GM12878 (cell line): ENCODE measurements around the gene KAZN. TPM values are rescaled to one million over a fixed set of nuclear protein-coding genes. Genes with fewer than 3 reads are reported as not detected.

Experiments
- ATAC-seq: fragments of 200-7000 bp; cut with Tn5 transposase; 3 replicates; pipeline ENCODE4 v1.9.1; 2020; ENCODE audit warnings: mild to moderate bottlenecking, moderate library complexity
- BruUV-seq: library from RNA; stranded (reverse); fragments of 400-500 nt; replicated peaks from 2 replicates; lab custom pipeline; 2021; lab: Mats Ljungman, UMichigan
- CTCF ChIA-PET: fragments of 300-600 bp; sonication (Branson Sonifier 250); formaldehyde crosslinking; extraction: SDS; loops from one replicate; lab custom pipeline; 2021; ENCODE audit warnings: inconsistent platforms; lab: Yijun Ruan, JAX
- POLR2A ChIA-PET: fragments of 350-600 bp; formaldehyde crosslinking; extraction: SDS; loops from one replicate; lab custom pipeline; 2021; ENCODE audit warnings: inconsistent platforms; lab: Charles Lee
- RAD21 ChIA-PET: fragments of 300-600 bp; sonication (Branson Sonifier 250); formaldehyde crosslinking; loops from one replicate; lab custom pipeline; 2023; ENCODE audit warnings: antibody characterized with exemption; ENCODE audit not compliant: unreplicated experiment; lab: Charles Lee
- SMC1A ChIA-PET: fragments of 300-600 bp; sonication (Branson Sonifier 250); formaldehyde crosslinking; loops from one replicate; lab custom pipeline; 2023; ENCODE audit not compliant: unreplicated experiment, uncharacterized antibody; lab: Charles Lee
- DNase-seq: peaks from one replicate; pipeline ENCODE4 v3.0.0-alpha.2; 2011; ENCODE audit warnings: low read depth, low spot score
- FAIRE-seq: peaks from 3 replicates; lab custom pipeline; 2011; peaks lifted over from hg19 to GRCh38; lab: Jason Lieb, UNC
- H2AFZ ChIP-seq: 2 replicates; pipeline ENCODE4 v1.6.0; 2011; ENCODE audit warnings: low read depth, low read length, control low read depth; ENCODE audit not compliant: control insufficient read depth
- H3K27ac ChIP-seq: 2 replicates; pipeline ENCODE4 v1.5.1; 2011; ENCODE audit warnings: control low read depth; ENCODE audit not compliant: control insufficient read depth, insufficient read depth
- H3K27me3 ChIP-seq, 2 experiments: replicated peaks in 1 of 2; 2 replicates each; pipeline versions ENCODE4 v1.6.0 to v1.6.1; 2011; ENCODE audit warnings: low read length in 1 of 2; ENCODE audit not compliant: control insufficient read depth in 2 of 2, insufficient read depth in 2 of 2
- H3K36me3 ChIP-seq, 2 experiments: 2 replicates each; pipeline ENCODE4 v1.5.1; 2011; ENCODE audit warnings: low read length in 1 of 2; ENCODE audit not compliant: control insufficient read depth in 2 of 2, insufficient read depth in 2 of 2
- H3K4me1 ChIP-seq: 2 replicates; pipeline ENCODE4 v1.6.1; 2011; ENCODE audit warnings: mild to moderate bottlenecking, low read length, moderate library complexity, mixed read lengths; ENCODE audit not compliant: control insufficient read depth, insufficient read depth
- H3K4me2 ChIP-seq: 2 replicates; pipeline ENCODE4 v1.6.0; 2011; ENCODE audit warnings: control low read depth; ENCODE audit not compliant: control insufficient read depth, insufficient read depth
- H3K4me3 ChIP-seq: fragments of 200-600 bp; sonication (generic); 2 replicates; pipeline ENCODE4 v1.5.1; 2016
- H3K79me2 ChIP-seq: 2 replicates; pipeline ENCODE4 v1.6.0; 2011; ENCODE audit warnings: low read length; ENCODE audit not compliant: control insufficient read depth, insufficient read depth
- H3K9ac ChIP-seq: 2 replicates; pipeline ENCODE4 v1.8.0; 2011; ENCODE audit warnings: low read length, control low read depth, mixed read lengths; ENCODE audit not compliant: control insufficient read depth, insufficient read depth
- H3K9me3 ChIP-seq: replicated peaks from 3 replicates; pipeline ENCODE4 v1.5.1; 2011; ENCODE audit warnings: mild to moderate bottlenecking, low read length; ENCODE audit not compliant: control insufficient read depth, insufficient read depth
- H4K20me1 ChIP-seq: 2 replicates; pipeline ENCODE4 v1.6.0; 2011; ENCODE audit not compliant: control insufficient read depth, insufficient read depth
- ATF2 ChIP-seq: IDR thresholded peaks from 2 replicates; pipeline ENCODE4 v1.6.1; 2012; ENCODE audit warnings: low read length, inconsistent platforms
- CHD4 ChIP-seq: fragments of 200-600 bp; sonication (generic); IDR thresholded peaks from 2 replicates; pipeline ENCODE4 v1.6.1; 2016; ENCODE audit warnings: mild to moderate bottlenecking
- GABPA ChIP-seq: IDR thresholded peaks from 2 replicates; pipeline ENCODE4 v1.6.1; 2014; ENCODE audit warnings: antibody characterized with exemption, low read depth, mild to moderate bottlenecking, inconsistent platforms
- IKZF1 ChIP-seq: fragments of 450-650 bp; conservative IDR thresholded peaks from 2 replicates; pipeline ENCODE4 v1.6.1; 2017; ENCODE audit warnings: antibody characterized with exemption, mild to moderate bottlenecking
- JUNB ChIP-seq: IDR thresholded peaks from 2 replicates; pipeline ENCODE4 v1.6.1; 2016; ENCODE audit warnings: antibody characterized with exemption, mild to moderate bottlenecking
- MEF2A ChIP-seq: IDR thresholded peaks from 2 replicates; pipeline ENCODE4 v1.6.1; 2011; ENCODE audit warnings: low read depth, mild to moderate bottlenecking, low read length, moderate library complexity; ENCODE audit not compliant: insufficient read depth
- MXI1 ChIP-seq: fragments of 150-350 bp; IDR thresholded peaks from 2 replicates; pipeline ENCODE4 v1.6.1; 2011; ENCODE audit warnings: low read depth, mild to moderate bottlenecking, inconsistent platforms, low read length, improper control_type of control experiment
- NFIC ChIP-seq: IDR thresholded peaks from 2 replicates; pipeline ENCODE4 v1.6.1; 2012; ENCODE audit warnings: low read depth, mild to moderate bottlenecking, inconsistent platforms, low read length, moderate library complexity
- NR2C1 ChIP-seq: fragments of 450-650 bp; IDR thresholded peaks from 2 replicates; pipeline ENCODE4 v1.6.1; 2017; ENCODE audit warnings: antibody characterized with exemption, mild to moderate bottlenecking, moderate library complexity
- NRF1 ChIP-seq: conservative IDR thresholded peaks from 2 replicates; pipeline ENCODE4 v1.6.1; 2011; ENCODE audit warnings: mild to moderate bottlenecking, low read depth, low read length, improper control_type of control experiment
- RAD21 ChIP-seq: IDR thresholded peaks from 2 replicates; pipeline ENCODE4 v1.6.1; 2011; ENCODE audit warnings: mild to moderate bottlenecking, low read depth, low read length, moderate library complexity; ENCODE audit not compliant: insufficient read depth
- RAD51 ChIP-seq: fragments of 450-650 bp; IDR thresholded peaks from 2 replicates; pipeline ENCODE4 v1.6.1; 2016; ENCODE audit warnings: moderate library complexity, mild to moderate bottlenecking, inconsistent platforms
- SMC3 ChIP-seq: IDR thresholded peaks from 2 replicates; pipeline ENCODE4 v1.6.1; 2011; ENCODE audit warnings: low read length, improper control_type of control experiment, borderline replicate concordance
- TAF1 ChIP-seq: IDR thresholded peaks from 2 replicates; pipeline ENCODE4 v1.6.1; 2011; ENCODE audit warnings: mild to moderate bottlenecking, low read depth, low read length, borderline replicate concordance
- ZNF622 ChIP-seq: fragments of 450-650 bp; IDR thresholded peaks from 2 replicates; pipeline ENCODE4 v1.6.1; 2017; ENCODE audit warnings: mild to moderate bottlenecking, inconsistent platforms
- WGBS: methylation state at CpG from one replicate; pipeline ENCODE4 v1.1.6; 2016; ENCODE audit warnings: low lambda C conversion rate; ENCODE audit not compliant: insufficient replicate concordance, insufficient coverage; ENCODE audit errors: missing lambda C conversion rate; 5-methylcytosine and 5-hydroxymethylcytosine counted together
- in situ Hi-C: fragments of 300-500 bp; cut with MboI; formaldehyde crosslinking; loops from 9 replicates; pipeline ENCODE4 v1.14.3; 2018; ENCODE audit warnings: mixed read lengths
- intact Hi-C: fragments of 100-400 bp; cut with micrococcal nuclease; formaldehyde crosslinking; loops from one replicate; pipeline ENCODE4 v1.14.2; 2022; ENCODE audit not compliant: unreplicated experiment
- polyA plus RNA-seq, 11 experiments: library from polyadenylated mRNA; depleted of rRNA in 4 of 11; unstranded in 6 of 11; stranded (reverse) in 5 of 11; fragments of >200 nt; fragmentation: Nextera tagmentation in 4 of 11; fragmentation: Illumina TruSeq in 1 of 11; extraction: Ambion mirVana in 4 of 11; extraction: Trizol in 1 of 11; gene quantifications; 1 replicate in 1 of 11; 2 replicates in 10 of 11; pipeline versions ENCODE4 v1.2.1 to v1.2.3, GENCODE V29; 2011 to 2016; ENCODE audit warnings: inconsistent platforms in 2 of 11, missing spikeins in 2 of 11, low read depth in 1 of 11
- total RNA-seq, 4 experiments: library from RNA; depleted of rRNA in 3 of 4; stranded (reverse); fragments of >200 nt in 3 of 4; fragmentation: Illumina TruSeq in 1 of 4; extraction: Trizol in 1 of 4; gene quantifications; 2 replicates each; pipeline versions ENCODE4 v1.2.1 to v1.2.3, GENCODE V29; 2013 to 2021
- TF ChIP-seq, protein P1 (sequence below): IDR thresholded peaks from 2 replicates; pipeline ENCODE4 v1.6.1; 2011; ENCODE audit warnings: low read depth, low read length, improper control_type of control experiment, borderline replicate concordance
- TF ChIP-seq, protein P2 (sequence below): IDR thresholded peaks from 2 replicates; pipeline ENCODE4 v1.6.1; 2011; ENCODE audit warnings: mild to moderate bottlenecking, low read depth, low read length, moderate library complexity; ENCODE audit not compliant: insufficient replicate concordance

The KAZN gene
- total and polyA plus RNA-seq, 10 of the 15 experiments (the other 5 are each of a cell fraction or from before 2014, with no cell fraction given), result 0.72 to 4.0 (median 1.2) TPM

DNA sequence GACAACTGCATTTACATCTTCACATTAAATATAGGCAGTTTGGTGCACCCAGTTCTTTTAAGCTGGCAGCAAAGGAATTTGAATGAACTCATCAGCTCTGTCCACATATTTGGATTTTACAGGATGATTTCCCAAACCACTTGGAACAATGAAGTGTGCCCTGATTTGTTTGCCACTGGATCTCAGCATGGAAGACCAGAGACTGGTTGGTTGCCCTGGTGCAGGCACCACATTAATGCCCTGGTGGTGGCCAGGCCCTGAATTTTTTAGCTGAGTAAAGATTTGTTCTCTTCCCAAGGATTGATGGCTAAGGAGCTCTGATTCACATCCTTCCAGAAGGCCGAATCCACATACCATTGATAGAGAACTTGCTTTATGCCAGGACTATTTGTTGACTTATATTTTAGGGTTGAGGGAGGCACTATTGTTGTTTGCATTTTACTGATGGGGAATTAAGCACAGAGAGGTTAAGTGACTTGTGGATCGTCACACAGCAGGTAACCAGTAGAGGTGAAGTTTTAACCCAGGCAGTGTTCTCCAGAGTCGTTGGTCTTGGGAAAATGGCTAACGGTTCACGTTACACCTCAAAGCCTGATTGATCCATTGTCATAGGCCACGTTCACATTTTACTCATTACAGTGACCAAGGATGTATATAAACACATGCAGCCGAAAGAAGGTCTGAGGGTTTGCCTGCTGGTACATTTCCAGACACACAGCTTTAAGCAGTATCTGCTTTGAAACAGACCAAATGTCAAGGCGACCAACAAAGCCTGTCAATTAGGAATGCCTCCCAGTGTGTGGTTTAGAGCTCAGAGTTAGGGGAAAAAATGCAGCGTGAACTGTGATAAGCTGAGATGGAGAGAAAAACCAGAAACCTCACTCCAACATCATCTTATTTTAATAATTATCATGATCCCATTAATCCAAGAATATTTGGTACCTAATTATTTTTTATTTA, 50.7 kb downstream of the KAZN start:
- POLR2A ChIA-PET, result no interaction called here
- Histone ChIP-seq H3K27me3 (no peaks in the 10 kb centered on the region), H3K79me2 (no peaks in the 10 kb centered on the region), H4K20me1 (no peaks in the 10 kb centered on the region), H2AFZ (no peak overlapping the region), H3K4me2 (no peak overlapping the region), H3K36me3 (no peaks in the 10 kb centered on the region), H3K4me3 (no peak overlapping the region), H3K27ac (no peak overlapping the region), H3K9me3 (no peaks in the 10 kb centered on the region), H3K9ac (no peak overlapping the region)
- CTCF ChIA-PET, result no interaction called here
- FAIRE-seq (no peak), DNase-seq (no peak), ATAC-seq (no peak)
- WGBS, result 29% methylated on average over 9 of the region's 9 CpGs
- SMC1A ChIA-PET, result interaction anchor here (0.9 to 1.0 kb wide), 2 partner anchors 19 to 49 kb away, joined by 3 to 6 read pairs; no protein-coding TSS in a partner anchor
- BruUV-seq, result no TSS peak
- RAD21 ChIA-PET, result no interaction called here
- intact Hi-C loops (no loop called here), in situ Hi-C loops (no loop called here)
- TF ChIP-seq MEF2A, result no peak
- TF ChIP-seq, protein P1, sequence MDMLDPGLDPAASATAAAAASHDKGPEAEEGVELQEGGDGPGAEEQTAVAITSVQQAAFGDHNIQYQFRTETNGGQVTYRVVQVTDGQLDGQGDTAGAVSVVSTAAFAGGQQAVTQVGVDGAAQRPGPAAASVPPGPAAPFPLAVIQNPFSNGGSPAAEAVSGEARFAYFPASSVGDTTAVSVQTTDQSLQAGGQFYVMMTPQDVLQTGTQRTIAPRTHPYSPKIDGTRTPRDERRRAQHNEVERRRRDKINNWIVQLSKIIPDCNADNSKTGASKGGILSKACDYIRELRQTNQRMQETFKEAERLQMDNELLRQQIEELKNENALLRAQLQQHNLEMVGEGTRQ, result no peak
- no peak for TF ChIP-seq NRF1
- TF ChIP-seq TAF1, result no peak
- no peak for TF ChIP-seq MXI1
- TF ChIP-seq JUNB, result no peak
- TF ChIP-seq NFIC, result no peak
- TF ChIP-seq ZNF622, result no peak
- TF ChIP-seq NR2C1, result no peak
- TF ChIP-seq CHD4, result no peak
- TF ChIP-seq RAD51, result no peak
- TF ChIP-seq, protein P2, sequence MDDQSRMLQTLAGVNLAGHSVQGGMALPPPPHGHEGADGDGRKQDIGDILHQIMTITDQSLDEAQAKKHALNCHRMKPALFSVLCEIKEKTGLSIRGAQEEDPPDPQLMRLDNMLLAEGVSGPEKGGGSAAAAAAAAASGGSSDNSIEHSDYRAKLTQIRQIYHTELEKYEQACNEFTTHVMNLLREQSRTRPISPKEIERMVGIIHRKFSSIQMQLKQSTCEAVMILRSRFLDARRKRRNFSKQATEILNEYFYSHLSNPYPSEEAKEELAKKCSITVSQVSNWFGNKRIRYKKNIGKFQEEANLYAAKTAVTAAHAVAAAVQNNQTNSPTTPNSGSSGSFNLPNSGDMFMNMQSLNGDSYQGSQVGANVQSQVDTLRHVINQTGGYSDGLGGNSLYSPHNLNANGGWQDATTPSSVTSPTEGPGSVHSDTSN, result no peak
- no peak for TF ChIP-seq RAD21
- TF ChIP-seq ATF2, result no peak
- no peak for TF ChIP-seq GABPA
- TF ChIP-seq SMC3, result no peak
- TF ChIP-seq IKZF1, result no peak
- TF ChIP-seq, all 136 proteins: peak for 0
- H3K4me1 ChIP-seq, result no peaks in the 10 kb centered on the region
